IPS DF 6.9 (cell line): ENCODE results near the gene CCDC85B.

Source experiments
- DNase-seq: peaks from one replicate; pipeline ENCODE4 v3.0.0-alpha.2; 2013; ENCODE audit warnings: low read depth, low spot score
- H3K27ac ChIP-seq: one replicate; pipeline ENCODE4 v1.5.1; 2013; ENCODE audit warnings: low read length, control low read depth
- H3K27me3 ChIP-seq: 2 replicates; pipeline ENCODE4 v1.6.1; 2013; ENCODE audit warnings: mild to moderate bottlenecking, low read length; ENCODE audit not compliant: control insufficient read depth, insufficient read depth
- H3K36me3 ChIP-seq: 2 replicates; pipeline ENCODE4 v1.6.1; 2013; ENCODE audit warnings: low read length; ENCODE audit not compliant: control insufficient read depth, insufficient read depth
- H3K4me1 ChIP-seq: 2 replicates; pipeline ENCODE4 v1.6.1; 2013; ENCODE audit warnings: low read length; ENCODE audit not compliant: control insufficient read depth, insufficient read depth
- H3K4me3 ChIP-seq: 2 replicates; pipeline ENCODE4 v1.5.1; 2013; ENCODE audit warnings: mild to moderate bottlenecking, low read length
- H3K9me3 ChIP-seq: 2 replicates; pipeline ENCODE4 v1.6.1; 2013; ENCODE audit warnings: low read length, inconsistent platforms; ENCODE audit not compliant: control insufficient read depth, insufficient read depth
- WGBS: extraction: QIAGEN DNeasy Blood & Tissue Kit; methylation state at CpG from one replicate; pipeline ENCODE4 v1.1.7; 2013; ENCODE audit warnings: mixed read lengths, missing lambda C conversion rate; ENCODE audit not compliant: insufficient read length, insufficient coverage; 5-methylcytosine and 5-hydroxymethylcytosine counted together

Gene CCDC85B

GRCh38 chr11:65912845-65913244 lies 22.4 kb downstream of the CCDC85B start:
- H3K4me1 ChIP-seq: peaks cover 3% of the 10 kb centered on the region; the same call in 1 of the 2 replicates

GRCh38 chr11:65915101-65915820 lies 24.8 kb downstream of the CCDC85B start:
- WGBS: no CpG with 5 or more reads among the region's 10 CpGs
- Histone ChIP-seq H3K9me3 (no peaks in the 10 kb centered on the region), H3K36me3 (no peaks in the 10 kb centered on the region; the same call in 1 of the 2 replicates), H3K27ac (no peak overlapping the region), H3K4me1 (peaks cover 3% of the 10 kb centered on the region; the same call in 1 of the 2 replicates), H3K27me3 (no peaks in the 10 kb centered on the region), H3K4me3 (no peak overlapping the region)
- no peak for DNase-seq

More at GRCh38 chr11:65912845-65913244, 22.4 kb downstream of the CCDC85B start:
- no peak overlapping the region for H3K27ac ChIP-seq
- no CpG with 5 or more reads among the region's 4 CpGs for WGBS
- no peaks in the 10 kb centered on the region; the same call in 1 of the 2 replicates for H3K36me3 ChIP-seq
- no peaks in the 10 kb centered on the region for H3K9me3 ChIP-seq
- DNase-seq: no peak
- no peak overlapping the region for H3K4me3 ChIP-seq
- H3K27me3 ChIP-seq: no peaks in the 10 kb centered on the region

GRCh38 chr11:65915821-65916251 lies 25.4 kb downstream of the CCDC85B start:
- WGBS: no CpG with 5 or more reads among the region's 13 CpGs
- Histone ChIP-seq H3K4me3 (no peak overlapping the region), H3K4me1 (peaks cover 3% of the 10 kb centered on the region; the same call in 1 of the 2 replicates), H3K36me3 (no peaks in the 10 kb centered on the region; the same call in 1 of the 2 replicates), H3K27ac (no peak overlapping the region), H3K27me3 (no peaks in the 10 kb centered on the region), H3K9me3 (no peaks in the 10 kb centered on the region)
- DNase-seq: no peak

- Histone ChIP-seq H3K4me3 (no peak overlapping the region), H3K27me3 (no peaks in the 10 kb centered on the region), H3K4me1 (peaks cover 3% of the 10 kb centered on the region; the same call in 1 of the 2 replicates), H3K36me3 (no peaks in the 10 kb centered on the region; the same call in 1 of the 2 replicates), H3K27ac (no peak overlapping the region), H3K9me3 (no peaks in the 10 kb centered on the region)
- DNase-seq: no peak
- no CpG with 5 or more reads among the region's 7 CpGs for WGBS
Measured at GRCh38 chr11:65916391-65916790, 25.9 kb downstream of the CCDC85B start.

GRCh38 chr11:65917077-65917433 lies 26.6 kb downstream of the CCDC85B start:
- no peak for DNase-seq
- no CpG with 5 or more reads among the region's 3 CpGs for WGBS
- Histone ChIP-seq H3K4me3 (no peak overlapping the region), H3K36me3 (peaks cover 2% of the 10 kb centered on the region; the same call in 1 of the 2 replicates), H3K9me3 (no peaks in the 10 kb centered on the region), H3K27ac (no peak overlapping the region), H3K4me1 (peaks cover 2% of the 10 kb centered on the region; the same call in 1 of the 2 replicates), H3K27me3 (no peaks in the 10 kb centered on the region)

- no peak overlapping the region for H3K27ac ChIP-seq
Measured at GRCh38 chr11:65917434-65918210, 27.1 kb downstream of the CCDC85B start.

GRCh38 chr11:65918211-65919140 lies 28.0 kb downstream of the CCDC85B start, which contains the start of gene C11orf68:
TSS of gene C11orf68 (minus strand) at chr11:65919062. CDS start at chr11:65919031, 31 bp downstream.
- WGBS: no CpG with 5 or more reads among the region's 77 CpGs
- Histone ChIP-seq H3K4me1 (peaks cover 2% of the 10 kb centered on the region; the same call in 1 of the 2 replicates), H3K4me3 (peak within 1 kb of the TSS; percentile 92), H3K9me3 (no peaks in the 10 kb centered on the region), H3K27me3 (no peaks in the 10 kb centered on the region), H3K27ac (no peak within 1 kb of the TSS), H3K36me3 (peaks cover 4% of the 10 kb centered on the region; the same call in 1 of the 2 replicates)
- DNase-seq: no peak

More at GRCh38 chr11:65917434-65918210, 27.1 kb downstream of the CCDC85B start:
- WGBS: no CpG with 5 or more reads among the region's 35 CpGs
- no peaks in the 10 kb centered on the region for H3K9me3 ChIP-seq
- H3K27me3 ChIP-seq: no peaks in the 10 kb centered on the region
- no peak for DNase-seq
- H3K36me3 ChIP-seq: peaks cover 4% of the 10 kb centered on the region; the same call in 1 of the 2 replicates
- peak overlapping the region; percentile 92; the same call in 1 of the 2 replicates for H3K4me3 ChIP-seq
- H3K4me1 ChIP-seq: peaks cover 2% of the 10 kb centered on the region; the same call in 1 of the 2 replicates

- Histone ChIP-seq H3K27ac (no peak within 1 kb of the TSS), H3K4me3 (peak within 1 kb of the TSS; percentile 92), H3K36me3 (peaks cover 4% of the 10 kb centered on the region; the same call in 1 of the 2 replicates), H3K27me3 (no peaks in the 10 kb centered on the region), H3K4me1 (peaks cover 2% of the 10 kb centered on the region; the same call in 1 of the 2 replicates), H3K9me3 (no peaks in the 10 kb centered on the region)
- no CpG with 5 or more reads among the region's 59 CpGs for WGBS
- DNase-seq: peak; percentile 85
Measured at GRCh38 chr11:65919141-65919572, 28.7 kb downstream of the CCDC85B start, which contains the start of gene DRAP1. TSS of gene DRAP1 (plus strand) at chr11:65919426. CDS start at chr11:65919502, 76 bp downstream.

GRCh38 chr11:65919573-65920371 lies 29.3 kb downstream of the CCDC85B start:
- Histone ChIP-seq H3K4me3 (peak overlapping the region; percentile 78; the same call in 1 of the 2 replicates), H3K36me3 (peaks cover 4% of the 10 kb centered on the region; the same call in 1 of the 2 replicates), H3K9me3 (no peaks in the 10 kb centered on the region), H3K27ac (no peak overlapping the region), H3K27me3 (no peaks in the 10 kb centered on the region), H3K4me1 (peaks cover 2% of the 10 kb centered on the region; the same call in 1 of the 2 replicates)
- WGBS: no CpG with 5 or more reads among the region's 60 CpGs
- no peak for DNase-seq
